ENCODE measurements around the gene UBE3C.
"Not testable (repeated sequence)": the region's sequence is repeated elsewhere in the genome, so short reads cannot be mapped to it uniquely, and the experiment has no call there.

The UBE3C gene

DNA sequence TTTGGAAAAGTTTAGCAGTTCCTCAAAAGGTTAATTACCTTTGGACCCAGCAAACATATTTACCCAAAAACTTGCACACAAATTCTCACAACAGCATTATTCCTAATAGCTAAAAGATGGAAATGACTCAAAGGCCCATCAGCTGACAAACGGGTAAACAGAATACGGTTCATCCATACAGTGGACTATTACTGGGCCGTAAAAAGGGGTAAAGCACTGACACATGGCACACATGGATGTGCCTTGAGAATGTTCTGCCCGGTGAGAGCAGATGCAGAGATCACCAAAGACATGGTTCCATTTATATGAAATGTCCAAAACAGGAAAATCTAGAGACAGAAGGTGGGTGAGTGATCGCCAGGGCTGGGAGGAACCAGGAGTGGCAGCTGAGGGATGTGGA lies 102.9 kb downstream of the UBE3C start:
- no peak for FAIRE-seq

DNA sequence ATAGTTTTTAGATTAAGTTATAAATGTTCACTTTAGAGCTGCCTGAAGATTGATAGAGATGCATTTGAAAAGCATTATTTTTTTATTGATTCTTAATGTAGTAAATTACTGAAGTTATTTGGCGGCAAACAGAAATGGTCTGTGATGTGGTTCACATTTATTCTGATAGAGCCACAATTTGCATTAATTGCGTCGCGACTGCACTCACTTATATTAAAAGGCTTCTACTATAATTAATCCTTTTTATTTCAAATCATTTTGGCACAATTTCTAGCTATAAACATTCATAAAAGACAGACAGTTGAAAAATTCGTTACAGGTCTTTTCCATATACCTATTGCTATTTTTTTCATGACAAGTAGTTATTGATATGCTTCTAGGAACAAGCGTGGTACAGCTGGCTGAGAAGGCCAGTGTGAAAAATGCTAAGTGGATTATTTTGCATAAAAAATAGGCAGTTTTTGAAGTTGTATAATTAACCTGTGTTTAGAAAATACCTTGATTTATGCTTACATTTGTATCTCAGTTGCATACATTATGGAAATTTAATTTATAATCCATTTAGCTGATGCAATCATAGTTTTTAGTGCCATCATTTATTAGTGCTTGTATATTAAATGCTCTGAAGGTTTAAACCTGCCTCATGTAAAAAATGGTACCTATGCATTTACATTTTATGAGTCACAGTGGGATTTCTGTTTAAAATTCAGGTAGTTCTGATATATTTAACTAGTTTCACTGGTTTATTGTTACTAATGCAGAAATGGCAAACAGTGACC lies 106.0 kb downstream of the UBE3C start:
- no peak for FAIRE-seq

GRCh38 chr7:157246052-157246451 lies 107.3 kb downstream of the UBE3C start:
- no peak for FAIRE-seq

- FAIRE-seq: no peak
Observed at GRCh38 chr7:157248659-157249058, 109.9 kb downstream of the UBE3C start.

DNA sequence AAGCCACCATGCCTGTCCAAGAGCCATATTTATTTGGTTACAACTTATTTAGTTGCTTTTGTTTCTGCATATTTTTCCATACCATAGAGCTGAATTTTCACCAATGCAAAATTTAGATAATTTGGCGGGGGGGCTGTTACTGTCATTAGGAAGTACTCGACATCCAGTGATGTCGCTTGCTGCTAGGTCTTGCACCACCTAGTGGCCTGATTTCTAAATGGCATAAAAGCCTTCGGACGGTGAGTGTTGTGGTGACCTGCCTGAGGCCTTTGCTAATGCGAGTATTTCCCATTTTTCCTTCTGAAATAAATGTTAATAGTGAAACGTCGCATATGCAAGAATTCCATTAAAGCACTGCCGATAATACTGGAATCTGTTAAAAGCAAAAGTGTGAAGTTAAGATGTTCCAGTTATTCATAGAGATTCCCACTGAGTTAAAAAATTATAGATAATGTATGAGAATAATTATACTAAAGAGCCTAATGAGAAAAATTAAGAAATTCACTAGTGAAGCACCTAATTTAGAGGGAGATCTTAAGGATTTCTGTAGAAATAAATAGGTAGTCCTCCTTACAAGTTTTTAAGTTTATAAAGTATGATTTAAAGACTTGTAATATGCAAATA lies 112.0 kb downstream of the UBE3C start:
- FAIRE-seq: peak; percentile 69

GRCh38 chr7:157251817-157252216 lies 113.1 kb downstream of the UBE3C start:
- FAIRE-seq: not testable (repeated sequence)

- FAIRE-seq: no peak
Observed at GRCh38 chr7:157253850-157254249, 115.1 kb downstream of the UBE3C start.

DNA sequence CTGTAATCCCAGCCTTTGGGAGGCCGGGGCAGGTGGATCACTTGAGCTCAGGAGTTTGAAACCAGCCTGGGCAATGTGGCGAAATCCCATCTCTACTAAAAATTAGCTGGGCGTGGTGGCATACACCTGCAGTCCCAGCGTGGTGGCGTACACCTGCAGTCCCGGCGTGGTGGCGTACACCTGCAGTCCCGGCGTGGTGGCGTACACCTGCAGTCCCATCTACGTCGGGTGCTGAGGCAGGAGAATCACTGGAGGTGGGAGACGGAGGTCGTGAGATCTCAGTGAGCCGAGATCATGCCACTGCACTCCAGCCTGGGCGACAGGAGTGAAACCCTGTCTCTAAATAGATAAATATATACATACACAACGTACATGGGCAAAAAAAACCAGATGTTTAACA lies 116.1 kb downstream of the UBE3C start:
- not testable (repeated sequence) for FAIRE-seq

DNA sequence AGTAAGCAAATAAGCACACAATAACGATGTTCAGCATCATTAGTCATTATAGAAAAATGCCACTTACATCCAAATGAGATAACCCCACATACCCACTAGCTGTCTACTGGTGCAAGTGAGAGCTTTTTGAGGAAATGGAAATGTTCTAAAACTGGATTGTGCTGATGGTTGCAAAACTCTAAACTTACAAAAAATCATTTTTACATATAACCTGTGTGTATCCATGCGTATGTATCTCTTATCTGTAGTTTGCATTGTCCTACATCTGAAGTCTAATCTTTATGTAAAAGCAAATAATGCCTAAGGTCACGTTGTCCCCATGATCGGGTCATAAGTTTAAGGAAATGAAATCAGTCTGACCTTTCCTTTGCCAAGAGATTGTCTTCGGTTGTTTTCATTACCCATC lies 116.5 kb downstream of the UBE3C start:
- FAIRE-seq: no peak

DNA sequence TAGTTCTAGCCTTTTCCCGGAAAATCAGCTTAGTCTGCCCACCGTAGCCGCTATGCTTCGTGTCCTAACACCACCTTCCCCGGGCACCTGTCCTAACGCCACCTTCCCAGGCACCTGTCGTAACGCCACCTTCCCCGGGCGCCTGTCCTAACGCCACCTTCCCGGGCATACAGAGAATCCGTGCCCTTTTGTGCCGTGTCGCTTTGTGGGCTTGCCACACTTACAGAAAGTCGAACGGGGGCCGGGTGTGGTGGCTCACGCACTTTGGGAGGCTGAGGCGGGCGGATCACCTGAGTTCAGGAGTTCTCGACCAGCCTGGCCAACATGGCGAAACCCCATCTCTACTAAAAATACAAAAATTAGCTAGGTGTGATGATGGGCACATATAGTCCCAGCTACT lies 124.4 kb downstream of the UBE3C start:
- FAIRE-seq: no peak

DNA sequence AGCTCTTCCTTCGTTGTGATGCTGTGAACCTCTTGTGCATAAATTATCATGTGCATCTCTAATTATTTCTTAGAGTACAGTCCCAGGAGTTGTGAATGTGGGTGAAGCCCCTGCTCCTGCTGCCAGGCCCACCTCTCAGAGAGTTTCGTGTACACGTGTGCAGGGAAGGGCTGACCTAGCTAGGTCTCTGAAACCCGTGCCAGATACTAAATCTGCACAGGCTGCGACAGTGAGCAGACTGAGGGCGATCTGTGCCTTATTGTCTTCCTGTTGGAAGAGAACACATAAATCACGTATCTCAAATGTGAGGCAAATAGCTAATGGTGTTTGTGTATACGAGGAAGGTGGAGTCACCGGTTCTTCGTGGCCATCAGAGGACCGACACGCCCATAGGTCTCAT lies 126.3 kb downstream of the UBE3C start:
- FAIRE-seq: no peak

GRCh38 chr7:157266272-157266671 lies 127.5 kb downstream of the UBE3C start:
- FAIRE-seq: no peak

- FAIRE-seq: no peak
Observed at GRCh38 chr7:157267516-157267915, 128.8 kb downstream of the UBE3C start.

- FAIRE-seq: no peak
Observed at GRCh38 chr7:157267956-157268355, 129.2 kb downstream of the UBE3C start.

GRCh38 chr7:157268540-157268939 lies 129.8 kb downstream of the UBE3C start:
- no peak for FAIRE-seq

- no peak for FAIRE-seq
Observed at GRCh38 chr7:157269341-157270059, 130.8 kb downstream of the UBE3C start.

GRCh38 chr7:157270060-157270444 lies 131.3 kb downstream of the UBE3C start:
- FAIRE-seq: no peak

DNA sequence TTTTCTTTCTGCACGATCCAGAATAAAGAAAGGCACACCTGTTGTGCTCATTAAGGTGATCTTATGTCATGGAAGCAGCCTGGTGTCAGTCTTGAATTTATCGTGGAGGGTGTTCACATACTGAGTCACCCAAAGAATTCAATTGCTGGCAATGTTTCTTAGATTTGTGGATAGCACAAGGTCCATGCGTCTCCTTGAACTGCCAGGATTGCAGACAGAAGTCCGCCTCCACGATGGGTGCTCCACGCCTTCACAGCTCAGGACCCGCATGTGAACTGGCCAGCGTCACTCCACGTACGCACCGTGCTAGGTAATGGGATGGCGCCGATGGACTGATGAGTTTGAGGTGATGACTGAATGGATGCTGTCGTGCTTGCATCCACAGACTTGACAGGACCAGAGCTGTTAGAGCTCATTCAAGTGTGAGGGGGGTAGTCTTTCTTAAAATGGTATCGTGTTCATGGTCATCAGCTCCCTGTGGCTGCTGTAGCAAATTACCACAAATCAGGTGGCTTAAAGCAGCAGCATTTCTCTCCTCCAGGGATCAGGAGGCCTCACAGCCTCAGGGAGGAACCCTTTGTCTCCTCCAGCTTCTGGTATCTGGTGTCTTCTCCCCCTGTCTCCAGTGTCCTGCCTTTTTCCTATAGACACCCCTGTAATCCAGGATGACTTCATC lies 132.7 kb downstream of the UBE3C start:
- FAIRE-seq: no peak

GRCh38 chr7:157271991-157272324 lies 133.2 kb downstream of the UBE3C start:
- no peak for FAIRE-seq

DNA sequence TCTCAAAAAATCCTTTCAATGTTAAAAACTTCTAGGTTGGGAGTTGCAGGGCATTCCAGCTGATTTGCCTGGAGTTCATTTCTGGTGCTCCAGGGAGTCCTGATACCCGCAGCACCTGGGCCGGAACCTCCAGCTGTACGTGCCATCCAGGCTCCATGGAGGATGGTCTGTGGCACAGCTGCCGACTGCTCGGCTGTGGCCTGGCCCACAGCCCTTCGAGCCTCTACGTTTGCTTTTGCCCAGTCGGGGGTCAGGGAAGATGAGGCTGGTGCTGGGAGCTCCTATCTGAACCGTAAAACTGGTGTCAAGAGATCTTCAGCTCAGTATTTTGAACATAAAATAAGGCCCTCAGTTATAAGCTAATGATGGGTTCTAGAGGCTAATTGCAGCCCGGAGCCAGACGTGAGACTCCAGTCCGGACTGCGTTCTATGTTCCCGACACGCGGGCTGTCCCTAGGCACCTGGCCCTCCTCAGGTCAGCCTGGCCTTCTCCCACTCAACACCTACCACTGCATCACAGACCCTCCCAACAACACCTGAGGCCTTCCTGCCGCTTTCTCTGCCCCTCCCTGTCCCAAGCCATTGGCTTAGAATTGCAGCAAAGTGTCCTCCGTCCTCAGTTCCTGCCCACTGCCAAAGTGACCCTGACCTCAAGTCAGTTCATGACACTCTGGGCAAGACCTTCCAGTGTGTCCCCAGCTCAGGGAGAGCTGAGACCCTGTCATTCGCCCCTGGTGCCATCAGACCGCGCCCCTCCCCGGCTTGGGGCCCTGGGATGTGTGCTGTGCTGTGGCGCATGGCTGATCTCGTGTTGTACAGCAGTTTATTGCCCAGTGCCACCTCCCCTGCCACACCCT lies 133.9 kb downstream of the UBE3C start:
- no peak for FAIRE-seq

- no peak for FAIRE-seq
Observed at GRCh38 chr7:157273208-157274093, 134.7 kb downstream of the UBE3C start.
